H1 (cell line): ENCODE data around the gene FAR2. TPM values are rescaled to one million over a fixed set of nuclear protein-coding genes. Genes with fewer than 3 reads are reported as not detected.

Experiments used
- CTCF ChIA-PET: fragments of 300-600 bp; sonication (Branson Sonifier 250); formaldehyde crosslinking; loops from one replicate; lab custom pipeline; 2021; ENCODE audit not compliant: partially characterized antibody; lab: Charles Lee
- POLR2A ChIA-PET: fragments of 300-600 bp; sonication (Branson Sonifier 250); formaldehyde crosslinking; loops from one replicate; lab custom pipeline; 2021; ENCODE audit warnings: inconsistent platforms; ENCODE audit not compliant: partially characterized antibody; lab: Charles Lee
- DNase-seq, 2 experiments: peaks; one replicate each; pipeline versions ENCODE4 v3.0.0 to v3.0.0-alpha.2; 2010 to 2022; ENCODE audit warnings: low spot score in 2 of 2, low read depth in 1 of 2, mixed read lengths in 1 of 2
- FAIRE-seq: peaks from 2 replicates; lab custom pipeline; 2011; peaks lifted over from hg19 to GRCh38; lab: Jason Lieb, UNC
- H2AFZ ChIP-seq: 2 replicates; pipeline ENCODE4 v1.8.1; 2012; ENCODE audit warnings: low read length, inconsistent platforms
- H2AK5ac ChIP-seq: 2 replicates; pipeline ENCODE4 v1.6.1; 2013; ENCODE audit warnings: low read depth, low read length
- H2BK120ac ChIP-seq: replicated peaks from 2 replicates; pipeline ENCODE3; 2013; ENCODE audit warnings: low read depth, low read length, inconsistent platforms
- H2BK12ac ChIP-seq: 2 replicates; pipeline ENCODE4 v1.6.1; 2013; ENCODE audit warnings: low read depth, low read length
- H2BK15ac ChIP-seq: 2 replicates; pipeline ENCODE4 v1.6.1; 2013; ENCODE audit warnings: low read length
- H2BK20ac ChIP-seq: 2 replicates; pipeline ENCODE4 v1.6.1; 2013; ENCODE audit warnings: low read length
- H2BK5ac ChIP-seq: 2 replicates; pipeline ENCODE4 v1.6.1; 2013; ENCODE audit warnings: low read depth, low read length
- H3K14ac ChIP-seq: 2 replicates; pipeline ENCODE4 v1.6.1; 2013; ENCODE audit warnings: inconsistent platforms; ENCODE audit not compliant: insufficient read length
- H3K18ac ChIP-seq: 2 replicates; pipeline ENCODE4 v1.6.1; 2013; ENCODE audit warnings: low read length; ENCODE audit errors: extremely low read depth
- H3K23ac ChIP-seq: 2 replicates; pipeline ENCODE4 v1.6.1; 2013; ENCODE audit warnings: inconsistent platforms; ENCODE audit not compliant: insufficient read length
- H3K23me2 ChIP-seq: 2 replicates; pipeline ENCODE4 v1.6.1; 2013; ENCODE audit warnings: low read depth, low read length
- H3K27ac ChIP-seq: 2 replicates; pipeline ENCODE4 v1.6.1; 2011; ENCODE audit warnings: low read depth, low read length, inconsistent platforms
- H3K27me3 ChIP-seq, 4 experiments: replicated peaks in 1 of 4; 1 replicate in 1 of 4; 2 replicates in 3 of 4; pipeline versions ENCODE4 v1.6.1 to v1.8.1; 2011 to 2013; ENCODE audit warnings: low read length in 3 of 4, mild to moderate bottlenecking in 3 of 4, inconsistent platforms in 2 of 4, mixed read lengths in 2 of 4, moderate library complexity in 1 of 4; ENCODE audit not compliant: control insufficient read depth in 3 of 4, insufficient read depth in 3 of 4; ENCODE audit errors: extremely low read depth in 1 of 4
- H3K36me3 ChIP-seq, 4 experiments: 2 replicates each; pipeline versions ENCODE4 v1.6.1 to v1.8.1; 2011 to 2013; ENCODE audit warnings: mild to moderate bottlenecking in 4 of 4, low read length in 3 of 4, moderate library complexity in 2 of 4, control low read depth in 1 of 4, inconsistent platforms in 1 of 4; ENCODE audit not compliant: insufficient read depth in 4 of 4, control insufficient read depth in 2 of 4
- H3K4ac ChIP-seq: replicated peaks from 2 replicates; pipeline ENCODE3; 2013; ENCODE audit warnings: low read length, low read depth, mixed read lengths, inconsistent platforms; ENCODE audit not compliant: insufficient read length
- H3K4me1 ChIP-seq, 4 experiments: replicated peaks in 1 of 4; 1 replicate in 1 of 4; 2 replicates in 3 of 4; pipeline versions ENCODE4 v1.6.1 to v1.8.1; 2011 to 2013; ENCODE audit warnings: low read length in 3 of 4, inconsistent platforms in 2 of 4, mixed read lengths in 1 of 4; ENCODE audit not compliant: insufficient read depth in 4 of 4, control insufficient read depth in 3 of 4
- H3K4me2 ChIP-seq, 2 experiments: 2 replicates each; pipeline versions ENCODE4 v1.6.1 to v1.8.1; 2011 to 2013; ENCODE audit warnings: low read depth in 2 of 2, low read length in 2 of 2, control low read depth in 1 of 2, inconsistent platforms in 1 of 2, mild to moderate bottlenecking in 1 of 2; ENCODE audit not compliant: insufficient read depth in 1 of 2
- H3K4me3 ChIP-seq, 4 experiments: fragments of 200-600, 300-600 bp in 1 of 4; sonication (generic), shearing (Covaris generic), sonication (Bioruptor Twin) in 1 of 4; 2 replicates each; pipeline versions ENCODE4 v1.5.1 to v1.8.1; 2011 to 2016; ENCODE audit warnings: low read length in 4 of 4, low read depth in 3 of 4, control low read depth in 2 of 4, inconsistent platforms in 2 of 4, mild to moderate bottlenecking in 2 of 4, mixed read lengths in 1 of 4, moderate library complexity in 1 of 4; ENCODE audit not compliant: insufficient read depth in 2 of 4; ENCODE audit errors: extremely low read depth in 1 of 4
- H3K56ac ChIP-seq: replicated peaks from 2 replicates; pipeline ENCODE3; 2013; ENCODE audit warnings: low read depth, mild to moderate bottlenecking, mixed read lengths, low read length, inconsistent platforms; ENCODE audit not compliant: insufficient read length
- H3K79me1 ChIP-seq: 2 replicates; pipeline ENCODE4 v1.6.1; 2013; ENCODE audit warnings: low read depth, low read length, control low read depth
- H3K79me2 ChIP-seq, 2 experiments: 2 replicates each; pipeline versions ENCODE4 v1.6.1 to v1.8.1; 2012 to 2013; ENCODE audit warnings: low read length in 2 of 2, mild to moderate bottlenecking in 2 of 2, inconsistent platforms in 1 of 2; ENCODE audit not compliant: insufficient read depth in 2 of 2, control insufficient read depth in 1 of 2
- H3K9ac ChIP-seq, 4 experiments: replicated peaks in 1 of 4; 1 replicate in 1 of 4; 2 replicates in 3 of 4; pipeline versions ENCODE4 v1.6.1 to v1.8.1; 2011 to 2013; ENCODE audit warnings: low read depth in 3 of 4, low read length in 3 of 4, control low read depth in 2 of 4, mild to moderate bottlenecking in 2 of 4, moderate library complexity in 2 of 4, inconsistent platforms in 1 of 4; ENCODE audit errors: extremely low read depth in 1 of 4
- H3K9me3 ChIP-seq, 2 experiments: 2 replicates each; pipeline versions ENCODE4 v1.6.1 to v1.8.1; 2012 to 2013; ENCODE audit warnings: mild to moderate bottlenecking in 2 of 2, moderate library complexity in 2 of 2, control low read depth in 1 of 2, inconsistent platforms in 1 of 2, low read depth in 1 of 2, low read length in 1 of 2, mixed read lengths in 1 of 2; ENCODE audit not compliant: insufficient read depth in 2 of 2
- H4K20me1 ChIP-seq, 2 experiments: replicated peaks in 1 of 2; 2 replicates each; pipeline versions ENCODE3 to v1.8.1; 2011 to 2013; ENCODE audit warnings: inconsistent platforms in 2 of 2, low read length in 2 of 2, mild to moderate bottlenecking in 1 of 2; ENCODE audit not compliant: insufficient read depth in 2 of 2, control insufficient read depth in 1 of 2
- H4K5ac ChIP-seq: 2 replicates; pipeline ENCODE4 v1.6.1; 2013; ENCODE audit warnings: low read length, low read depth, mixed read lengths, inconsistent platforms; ENCODE audit not compliant: insufficient read length
- H4K8ac ChIP-seq: 2 replicates; pipeline ENCODE4 v1.8.0; 2013; ENCODE audit warnings: mild to moderate bottlenecking, moderate library complexity, low read length, inconsistent platforms; ENCODE audit not compliant: insufficient read depth; ENCODE audit errors: extremely low read depth
- H4K91ac ChIP-seq: replicated peaks from 2 replicates; pipeline ENCODE3; 2013; ENCODE audit warnings: low read length, mixed read lengths, inconsistent platforms; ENCODE audit not compliant: insufficient read length
- BRCA1 ChIP-seq: IDR thresholded peaks from 2 replicates; pipeline ENCODE4 v1.6.1; 2012; ENCODE audit warnings: low read depth, low read length, improper control_type of control experiment
- CBX8 ChIP-seq: fragments of 300-800, 300-1000 bp; sonication (generic); IDR thresholded peaks from 2 replicates; pipeline ENCODE4 v1.7.1; 2016; ENCODE audit warnings: low read depth, low read length, borderline replicate concordance
- CHD2 ChIP-seq: IDR thresholded peaks from 2 replicates; pipeline ENCODE4 v1.6.1; 2012; ENCODE audit warnings: low read length, improper control_type of control experiment
- CTCF ChIP-seq, 3 experiments: IDR thresholded peaks; 1 replicate in 2 of 3; 2 replicates in 1 of 3; pipeline versions ENCODE4 v1.5.1 to v1.6.1; 2011; ENCODE audit warnings: low read length in 3 of 3, mild to moderate bottlenecking in 3 of 3, inconsistent platforms in 2 of 3, low read depth in 1 of 3, moderate library complexity in 1 of 3; ENCODE audit not compliant: insufficient read depth in 1 of 3; ENCODE audit errors: control extremely low read depth in 1 of 3
- EGR1 ChIP-seq: IDR thresholded peaks from 2 replicates; pipeline ENCODE4 v1.6.1; 2011; ENCODE audit warnings: low read depth, low read length, borderline replicate concordance
- KDM5A ChIP-seq: fragments of 200-600 bp; IDR thresholded peaks from 2 replicates; pipeline ENCODE4 v1.7.1; 2012; ENCODE audit warnings: mild to moderate bottlenecking, low read length, inconsistent platforms, mixed read lengths
- POLR2A ChIP-seq, 2 experiments: IDR thresholded peaks; 1 replicate in 1 of 2; 2 replicates in 1 of 2; pipeline ENCODE4 v1.6.1; 2011; ENCODE audit warnings: low read depth in 2 of 2, low read length in 2 of 2, mild to moderate bottlenecking in 2 of 2; ENCODE audit errors: control extremely low read depth in 1 of 2
- RFX5 ChIP-seq: IDR thresholded peaks from 2 replicates; pipeline ENCODE4 v1.6.1; 2011; ENCODE audit warnings: low read depth, low read length, improper control_type of control experiment, borderline replicate concordance
- SP1 ChIP-seq: IDR thresholded peaks from 2 replicates; pipeline ENCODE4 v1.6.1; 2011; ENCODE audit warnings: low read depth, low read length
- SP2 ChIP-seq: IDR thresholded peaks from 2 replicates; pipeline ENCODE4 v1.6.1; 2012; ENCODE audit warnings: mild to moderate bottlenecking, low read length, inconsistent platforms
- TAF1 ChIP-seq: IDR thresholded peaks from 2 replicates; pipeline ENCODE4 v1.6.1; 2011; ENCODE audit warnings: mild to moderate bottlenecking, low read depth, low read length
- WGBS, 2 experiments: shearing (Covaris generic) in 1 of 2; methylation state at CpG; one replicate each; pipeline versions ENCODE4 v1.1.6 to v1.1.7; 2013 to 2015; ENCODE audit warnings: low lambda C conversion rate in 2 of 2, mixed read lengths in 2 of 2, inconsistent platforms in 1 of 2, low coverage in 1 of 2, missing lambda C conversion rate in 1 of 2; ENCODE audit not compliant: insufficient replicate concordance in 2 of 2, insufficient coverage in 1 of 2, insufficient read length in 1 of 2; ENCODE audit errors: extremely low coverage in 1 of 2, missing lambda C conversion rate in 1 of 2; 5-methylcytosine and 5-hydroxymethylcytosine counted together
- polyA plus RNA-seq, 7 experiments: library from polyadenylated mRNA; depleted of rRNA in 3 of 7; stranded (reverse) in 5 of 7; unstranded in 2 of 7; fragments of >200 nt in 5 of 7; fragments of 200-250 nt in 2 of 7; gene quantifications; 1 replicate in 5 of 7; 2 replicates in 1 of 7; 4 replicates in 1 of 7; pipeline versions ENCODE4 v1.2.1 to v1.2.3, GENCODE V29; 2011 to 2013; ENCODE audit warnings: missing spikeins in 2 of 7, mixed read lengths in 2 of 7
- total RNA-seq: library from RNA; stranded (reverse); fragmentation: NEBNext Ultra II Directional; extraction: Animal tissue kit (Norgen Biotek cat#: 25700); gene quantifications from 2 replicates; pipeline ENCODE4 v1.2.1, GENCODE V29; 2021

FAR2 gene
- total and polyA plus RNA-seq, 2 of the 8 experiments (the other 6 are each of a cell fraction or from before 2014, with no cell fraction given), result 24.0 to 24.1 TPM

- no peak overlapping the region for H2AK5ac ChIP-seq
- no peak overlapping the region for H2BK15ac ChIP-seq
- H3K4ac ChIP-seq, result no peak overlapping the region
- no peak overlapping the region for H3K27ac ChIP-seq
- no peaks in the 10 kb centered on the region for H3K79me2 ChIP-seq
- H3K27me3 ChIP-seq, result no peaks in the 10 kb centered on the region
- ChIA-PET POLR2A (interaction anchor here (0.8 kb wide), 1 partner anchor 9 kb away, joined by 5 read pairs; no protein-coding TSS in a partner anchor), CTCF (interaction anchor here (1.2 to 2.1 kb wide), 3 partner anchors 14 to 136 kb away, joined by 4 to 6 read pairs (median 4); no protein-coding TSS in a partner anchor)
- no peak overlapping the region for H2BK5ac ChIP-seq
- no peak overlapping the region for H2BK12ac ChIP-seq
- peaks cover 0 to 6% (median 0%) of the 10 kb centered on the region in 4 experiments; a peak in 1 of 7 replicates for H3K4me1 ChIP-seq
- FAIRE-seq (no peak), DNase-seq (no peak)
- no peaks in the 10 kb centered on the region for H4K20me1 ChIP-seq
- H3K36me3 ChIP-seq, result no peaks in the 10 kb centered on the region
- H3K9ac ChIP-seq, result no peak overlapping the region
- H3K4me3 ChIP-seq, result no peak overlapping the region
- H3K4me2 ChIP-seq, result no peak overlapping the region
- no peak overlapping the region for H3K18ac ChIP-seq
- H3K23ac ChIP-seq, result no peak overlapping the region
- no peak overlapping the region for H2BK20ac ChIP-seq
- no peaks in the 10 kb centered on the region for H3K79me1 ChIP-seq
- 93% methylated on average over 3 of the region's 3 CpGs; no CpG with 5 or more reads in 1 of the 2 experiments for WGBS, 2 experiments
- no peak overlapping the region for H4K8ac ChIP-seq
- no peak overlapping the region for H4K5ac ChIP-seq
- H3K23me2 ChIP-seq, result no peaks in the 10 kb centered on the region; the same call in 1 of the 2 replicates
- H3K56ac ChIP-seq, result no peak overlapping the region
- H2AFZ ChIP-seq, result no peak overlapping the region
- H4K91ac ChIP-seq, result no peak overlapping the region
- H3K9me3 ChIP-seq, result no peaks in the 10 kb centered on the region
- H2BK120ac ChIP-seq, result no peak overlapping the region
- H3K14ac ChIP-seq, result no peak overlapping the region
- TF ChIP-seq SP1, result no peak
- no peak for TF ChIP-seq POLR2A (IDR thresholded peaks at IDR 0.05; ENCODE audit: control extremely low read depth in 1 of 2, low read depth in 2 of 2, low read length in 2 of 2)
- TF ChIP-seq BRCA1, result no peak
- no peak for TF ChIP-seq CHD2
- no peak for TF ChIP-seq KDM5A
- TF ChIP-seq CBX8, result no peak
- no peak for TF ChIP-seq TAF1
- no peak for TF ChIP-seq CTCF (IDR thresholded peaks at IDR 0.05; ENCODE audit: control extremely low read depth in 1 of 3, insufficient read depth in 1 of 3, low read depth in 1 of 3, low read length in 3 of 3)
- TF ChIP-seq RFX5, result no peak
- no peak for TF ChIP-seq EGR1
- TF ChIP-seq SP2, result no peak
Observed at GRCh38 chr12:29208936-29209701, 60.0 kb downstream of the FAR2 start.
